OCI-LY1 (cell line): ENCODE data around the gene CNNM3.

ENCODE experiments used
- CTCF ChIP-seq: fragments of 200-600 bp; sonication (generic), shearing (Covaris generic); IDR thresholded peaks from 2 replicates; pipeline ENCODE4 v1.5.1; 2017; ENCODE audit warnings: mild to moderate bottlenecking, antibody characterized with exemption, low read length, moderate library complexity, mixed read lengths
- EZH2 ChIP-seq: fragments of 200-600 bp; sonication (generic), shearing (Covaris generic); IDR thresholded peaks from 2 replicates; pipeline ENCODE4 v1.8.0; 2017; ENCODE audit warnings: borderline replicate concordance, mixed run types, mild to moderate bottlenecking, antibody characterized with exemption, low read length, moderate library complexity, mixed read lengths

GRCh38 chr2:96826546-96827278, 10.6 kb downstream of the CNNM3 start:
- TF ChIP-seq CTCF (no peak), EZH2 (no peak)
